Germinal center (tissue), 1 donor: Measurements from ENCODE around the gene WDFY3.
"Not testable (repeated sequence)": the region's sequence is repeated elsewhere in the genome, so short reads cannot be mapped to it uniquely, and the experiment has no call there.

Experiments
- DNase-seq: peaks from one replicate; pipeline ENCODE4 v3.0.0; 2012; ENCODE audit warnings: mixed read lengths, low spot score

The WDFY3 gene

GRCh38 chr4:84672177-84672576 is 294.3 kb downstream of the WDFY3 start:
- DNase-seq: no peak

- DNase-seq: no peak
Measured at GRCh38 chr4:84669201-84669600, 297.3 kb downstream of the WDFY3 start.

GRCh38 chr4:84666439-84666838 is 300.1 kb downstream of the WDFY3 start:
- no peak for DNase-seq

GRCh38 chr4:84664767-84665166 is 301.7 kb downstream of the WDFY3 start:
- DNase-seq: not testable (repeated sequence)

- no peak for DNase-seq
Measured at GRCh38 chr4:84661191-84661939, 305.1 kb downstream of the WDFY3 start.

- DNase-seq: no peak
Measured at GRCh38 chr4:84660606-84661005, 305.9 kb downstream of the WDFY3 start.

GRCh38 chr4:84652478-84652877 is 314.0 kb downstream of the WDFY3 start:
- no peak for DNase-seq

GRCh38 chr4:84651499-84651898 is 315.0 kb downstream of the WDFY3 start:
- no peak for DNase-seq

GRCh38 chr4:84648863-84649647 is 317.4 kb downstream of the WDFY3 start:
- DNase-seq: no peak

- no peak for DNase-seq
Measured at GRCh38 chr4:84648178-84648577, 318.3 kb downstream of the WDFY3 start.

GRCh38 chr4:84647312-84647884 is 319.1 kb downstream of the WDFY3 start:
- no peak for DNase-seq

- DNase-seq: no peak
Measured at GRCh38 chr4:84644087-84644486, 322.4 kb downstream of the WDFY3 start.

- DNase-seq: no peak
Measured at GRCh38 chr4:84639145-84639544, 327.3 kb downstream of the WDFY3 start.

- DNase-seq: no peak
Measured at GRCh38 chr4:84638092-84638491, 328.4 kb downstream of the WDFY3 start.

GRCh38 chr4:84634961-84635360 is 331.5 kb downstream of the WDFY3 start:
- DNase-seq: no peak

- no peak for DNase-seq
Measured at GRCh38 chr4:84632092-84632491, 334.4 kb downstream of the WDFY3 start.

- no peak for DNase-seq
Measured at GRCh38 chr4:84631573-84631972, 334.9 kb downstream of the WDFY3 start.

- DNase-seq: no peak
Measured at GRCh38 chr4:84626673-84627072, 339.8 kb downstream of the WDFY3 start.

- no peak for DNase-seq
Measured at GRCh38 chr4:84623661-84624060, 342.8 kb downstream of the WDFY3 start.

GRCh38 chr4:84622959-84623358 is 343.5 kb downstream of the WDFY3 start:
- no peak for DNase-seq
